HG03354 (cell line): ENCODE results near the gene HOMER3.
"Not testable (repeated sequence)": the region's sequence is repeated elsewhere in the genome, so short reads cannot be mapped to it uniquely, and the experiment has no call there.

Source experiments
- ATAC-seq: cut with Tn5 transposase; IDR thresholded peaks from one replicate; pipeline ENCODE4 v1.9.1; 2021; ENCODE audit warnings: mild to moderate bottlenecking; ENCODE audit not compliant: unreplicated experiment, poor library complexity, severe bottlenecking

HOMER3 gene

DNA sequence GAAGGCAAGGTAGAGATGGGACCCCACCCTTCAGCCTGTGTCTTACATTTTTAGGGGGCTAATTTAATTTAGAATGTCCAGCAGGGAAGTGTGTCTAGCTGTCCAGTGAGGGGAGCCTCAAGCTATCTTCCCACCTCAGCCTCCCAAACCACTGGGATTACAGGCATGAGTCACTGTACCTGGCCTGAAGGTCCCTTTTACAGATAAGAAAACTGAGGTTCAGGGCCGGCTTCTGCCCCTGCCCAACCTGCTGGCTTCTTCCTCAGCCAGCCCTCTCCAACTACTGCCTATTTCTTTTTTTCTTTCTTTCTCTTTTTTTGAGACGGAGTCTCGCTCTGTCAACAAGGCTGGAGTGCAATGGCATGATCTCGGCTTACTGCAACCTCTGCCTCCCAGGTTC is 19.4 kb upstream of the HOMER3 start:
- no peak for ATAC-seq

- ATAC-seq, result no peak
Measured at GRCh38 chr19:18955042-18955441, 14.0 kb upstream of the HOMER3 start.

DNA sequence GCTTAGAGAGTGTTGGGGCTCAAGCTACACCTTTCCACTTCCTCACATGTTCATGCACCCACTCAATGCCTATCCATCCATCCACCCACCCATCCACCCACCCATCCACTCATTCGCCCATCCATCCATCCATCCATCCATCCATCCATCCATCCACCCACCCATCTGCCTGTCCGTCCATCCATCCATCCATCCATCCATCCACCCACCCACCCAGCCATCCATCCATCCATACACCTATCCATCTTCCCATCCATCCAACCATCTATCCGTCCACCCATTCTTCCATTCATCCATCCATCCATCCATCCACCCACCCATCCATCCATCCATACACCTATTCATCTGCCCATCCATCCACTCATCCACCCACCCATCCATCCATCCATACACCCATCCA is 13.1 kb upstream of the HOMER3 start:
- no peak for ATAC-seq

GRCh38 chr19:18952364-18953003 is 11.5 kb upstream of the HOMER3 start:
- not testable (repeated sequence) for ATAC-seq

GRCh38 chr19:18951721-18952281 is 10.8 kb upstream of the HOMER3 start:
- no peak for ATAC-seq

GRCh38 chr19:18949858-18950257 is 8.8 kb upstream of the HOMER3 start:
- no peak for ATAC-seq

GRCh38 chr19:18948976-18949356 is 7.9 kb upstream of the HOMER3 start:
- no peak for ATAC-seq

DNA sequence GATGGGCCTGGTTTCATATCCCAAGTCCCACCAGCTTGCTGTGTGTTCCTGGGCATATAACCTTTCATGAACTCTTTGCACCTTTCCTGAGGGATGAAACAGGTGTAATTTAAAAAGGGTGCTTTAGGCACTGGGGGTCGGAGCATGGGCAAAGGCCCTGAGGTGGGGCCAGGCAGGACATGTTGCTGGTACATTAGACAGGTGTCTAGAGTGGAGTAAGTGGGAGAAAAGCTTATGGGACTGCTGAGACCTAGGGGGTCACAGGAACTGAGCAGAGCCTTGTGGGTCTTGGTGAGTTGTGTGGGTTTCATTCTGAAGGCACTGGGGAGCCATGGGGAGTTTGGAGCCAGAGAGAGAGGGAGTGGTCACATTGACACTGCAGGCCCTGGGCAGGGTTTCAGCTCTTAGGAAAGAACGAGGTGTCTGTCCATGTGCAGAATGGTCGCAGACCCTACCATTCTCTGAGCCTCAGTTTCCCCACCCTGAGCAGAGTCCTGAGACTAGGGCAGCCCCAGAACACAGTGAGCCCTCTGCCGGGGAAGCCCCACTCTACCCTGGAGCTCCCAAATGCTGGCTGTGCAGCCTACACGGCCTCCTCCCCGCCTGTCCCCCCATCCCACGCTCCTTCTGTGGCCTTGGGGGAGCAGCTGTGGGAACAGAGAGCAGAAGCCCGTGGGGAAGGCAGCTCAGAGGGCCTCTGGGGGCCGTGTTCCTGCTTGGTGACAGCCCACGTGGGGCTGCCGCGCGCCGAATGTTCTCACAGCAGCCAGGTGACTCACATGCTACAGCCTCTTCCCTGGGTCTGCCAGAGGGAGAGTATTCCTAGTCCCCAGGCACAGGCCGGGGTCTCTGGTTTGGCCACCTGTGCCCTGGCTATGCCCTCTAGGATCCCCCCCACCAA is 7.3 kb upstream of the HOMER3 start:
- no peak for ATAC-seq

- ATAC-seq, result no peak
Measured at GRCh38 chr19:18946918-18947317, 5.9 kb upstream of the HOMER3 start.

- ATAC-seq, result no peak
Measured at GRCh38 chr19:18946335-18946734, 5.3 kb upstream of the HOMER3 start.

DNA sequence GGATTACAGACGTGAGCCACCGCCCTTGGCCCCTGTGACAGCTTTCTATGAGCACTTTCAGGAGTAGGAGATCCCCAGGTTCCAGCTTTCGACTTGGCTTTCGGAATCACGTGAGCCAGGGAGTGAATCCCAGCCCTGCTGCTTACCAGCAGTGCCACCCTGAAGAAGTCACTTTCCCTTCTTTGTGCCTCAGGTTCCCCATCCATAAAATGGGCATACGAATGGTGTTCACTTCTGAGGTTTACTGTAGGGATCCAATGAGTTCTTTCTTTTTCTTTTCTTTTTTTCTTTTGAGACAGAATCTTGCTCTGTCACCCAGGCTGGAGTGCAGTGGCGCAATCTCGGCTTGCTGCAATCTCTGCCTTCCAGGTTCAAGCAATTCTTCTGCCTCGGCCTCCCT is 4.3 kb upstream of the HOMER3 start:
- no peak for ATAC-seq

DNA sequence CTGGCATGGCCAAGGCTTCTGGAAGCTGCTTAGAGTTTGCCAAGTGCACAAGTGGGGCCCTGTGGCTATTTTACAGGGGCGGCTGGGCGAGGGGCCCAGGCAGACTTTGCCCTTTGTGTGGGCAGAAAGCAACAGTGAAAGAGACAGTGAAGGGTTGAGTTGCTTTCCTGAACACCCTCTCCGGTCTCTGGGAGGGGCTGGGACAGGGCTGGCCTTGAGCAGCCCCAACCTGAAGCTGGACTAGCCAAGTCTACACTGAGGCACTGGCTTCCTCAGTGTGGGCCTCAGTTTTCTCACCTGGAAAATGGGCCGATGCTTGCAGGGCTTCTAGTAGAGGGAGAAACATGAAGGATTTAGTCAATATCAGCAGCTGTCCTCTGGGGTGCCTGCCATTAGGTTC is 2.4 kb upstream of the HOMER3 start:
- ATAC-seq, result no peak

- no peak for ATAC-seq
Measured at GRCh38 chr19:18942692-18943091, 1.7 kb upstream of the HOMER3 start.

GRCh38 chr19:18941628-18942354 is 774 bp upstream of the HOMER3 start:
- no peak for ATAC-seq

DNA sequence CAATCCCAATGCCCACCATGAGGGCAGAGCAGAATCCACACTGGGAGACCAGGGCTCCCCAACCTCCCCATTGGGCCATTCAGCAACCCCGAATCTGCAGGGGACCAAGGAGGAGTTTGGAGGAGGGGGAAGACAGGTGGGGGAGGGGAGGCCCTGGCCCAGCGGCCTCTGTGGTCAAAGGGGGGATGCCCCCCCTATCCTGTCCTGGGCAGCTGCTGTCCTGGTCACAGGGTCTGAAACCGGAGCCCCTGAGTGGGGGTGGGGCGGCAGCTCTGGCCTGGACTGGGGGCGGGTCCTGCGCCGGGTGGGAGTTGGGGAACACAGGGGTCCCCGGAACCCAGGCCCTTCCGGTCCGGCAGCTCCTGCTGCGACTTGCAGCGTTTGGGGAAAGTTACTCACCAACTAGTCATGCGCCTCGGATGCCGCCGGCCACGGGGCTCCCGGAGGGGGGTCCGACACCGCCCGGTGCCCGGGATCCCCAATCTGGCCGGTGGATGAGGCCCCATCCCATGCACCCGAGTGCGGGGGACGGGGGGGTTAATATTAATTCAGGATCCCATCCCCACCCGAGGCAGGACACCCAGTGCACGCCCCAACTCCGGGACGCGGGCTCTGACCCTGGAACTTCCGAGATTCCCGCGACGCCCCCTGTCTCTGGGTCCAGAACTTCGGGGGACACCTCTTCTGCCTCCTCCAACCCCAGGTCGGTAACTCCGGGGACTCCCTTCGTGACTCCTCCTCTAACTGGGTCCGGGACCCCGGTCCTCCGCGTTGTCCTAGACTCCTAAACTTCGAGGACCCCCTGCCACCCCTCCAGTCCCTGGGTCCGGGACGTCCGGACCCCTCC is 872 bp downstream of the HOMER3 start:
- no peak for ATAC-seq

- ATAC-seq, result no peak
Measured at GRCh38 chr19:18939163-18939562, 1.9 kb downstream of the HOMER3 start.

- no peak for ATAC-seq
Measured at GRCh38 chr19:18933297-18933696, 7.7 kb downstream of the HOMER3 start.

DNA sequence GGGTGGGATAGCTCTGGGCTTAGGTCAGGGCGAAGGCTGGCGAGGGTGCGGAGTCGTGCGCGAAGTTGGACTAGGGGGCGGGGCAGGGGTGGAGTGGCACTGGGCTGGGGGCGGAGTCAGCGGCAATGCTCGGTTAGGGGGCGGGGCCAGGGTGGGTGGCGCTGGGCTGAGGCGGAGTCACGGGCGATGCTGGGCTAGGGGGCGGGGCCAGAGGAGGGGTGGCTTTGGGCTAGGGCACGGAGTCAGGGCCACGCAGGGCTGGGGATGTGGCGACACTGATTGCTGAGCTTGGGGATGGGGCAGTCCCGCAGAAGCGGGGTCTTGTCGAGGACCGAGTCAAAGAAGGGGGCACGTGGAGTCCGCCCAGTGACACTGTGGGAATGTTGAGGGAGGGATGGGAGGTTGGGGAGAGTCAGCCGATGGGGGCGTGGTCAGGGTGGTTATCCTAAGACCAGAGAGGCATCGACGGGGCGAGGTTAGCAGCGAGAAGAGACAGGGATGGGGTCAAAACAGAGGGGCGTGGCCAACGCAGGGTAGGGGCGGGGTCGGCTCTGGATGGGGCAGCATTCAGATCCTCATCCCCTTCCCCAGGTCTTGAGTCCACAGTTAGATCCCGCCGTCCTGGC is 8.7 kb downstream of the HOMER3 start:
- peak; percentile 50 for ATAC-seq
